SW480 (cell line): ENCODE results near the gene KCNMB4.

ENCODE experiments used
- DNase-seq: peaks from one replicate; pipeline ENCODE4 v3.0.0-alpha.2; 2016; ENCODE audit warnings: low spot score

Gene KCNMB4, protein sequence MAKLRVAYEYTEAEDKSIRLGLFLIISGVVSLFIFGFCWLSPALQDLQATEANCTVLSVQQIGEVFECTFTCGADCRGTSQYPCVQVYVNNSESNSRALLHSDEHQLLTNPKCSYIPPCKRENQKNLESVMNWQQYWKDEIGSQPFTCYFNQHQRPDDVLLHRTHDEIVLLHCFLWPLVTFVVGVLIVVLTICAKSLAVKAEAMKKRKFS

GRCh38 chr12:70365648-70366518 lies at the start of gene KCNMB4:
TSS of gene KCNMB4 (plus strand) at chr12:70366290. CDS start at chr12:70366735, 445 bp downstream.
- DNase-seq: peak; percentile 70

DNA sequence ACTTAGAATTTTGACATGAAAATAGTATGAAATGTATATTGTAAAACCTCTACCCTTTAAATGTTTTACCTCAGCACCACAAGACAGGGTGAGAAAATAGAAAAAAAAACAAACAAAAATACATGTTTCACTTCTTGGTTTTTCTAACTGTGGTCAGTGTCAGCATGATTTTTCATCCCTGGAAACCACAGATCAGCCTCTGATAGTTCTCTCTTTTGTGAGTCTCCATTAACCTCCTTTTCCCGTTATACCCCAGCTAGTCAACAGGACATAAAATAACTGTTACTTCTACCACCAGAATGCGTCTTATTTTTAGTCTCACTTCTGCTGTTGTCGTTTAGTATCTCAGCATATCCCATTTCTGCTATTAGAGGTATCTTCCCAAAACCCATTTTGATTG lies 48.3 kb upstream of the KCNMB4 start:
- no peak for DNase-seq

DNA sequence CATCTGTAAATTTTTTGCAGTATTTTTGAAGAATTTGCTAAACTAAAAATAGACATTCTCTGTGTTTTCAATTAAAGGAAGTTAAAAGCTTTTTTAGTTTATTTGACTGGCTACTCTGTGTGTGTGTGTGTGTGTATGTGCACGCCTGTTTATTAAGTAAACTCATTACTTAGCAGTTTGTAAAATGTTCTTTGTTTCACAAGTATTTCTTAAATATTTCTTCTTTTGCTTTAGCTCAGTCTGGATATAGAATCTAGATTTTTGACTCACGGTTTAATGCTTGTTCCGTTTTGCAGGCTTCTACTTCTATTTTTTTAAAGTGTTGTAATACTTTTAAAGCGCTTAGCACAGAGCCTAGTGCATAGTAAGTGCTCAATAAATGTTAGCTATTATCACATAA lies 46.5 kb upstream of the KCNMB4 start:
- no peak for DNase-seq

- DNase-seq: no peak
These were observed 44.9 kb upstream of the KCNMB4 start for GRCh38 chr12:70321191-70321590.

- DNase-seq: no peak
These were observed 38.5 kb upstream of the KCNMB4 start for GRCh38 chr12:70327541-70327940.

DNA sequence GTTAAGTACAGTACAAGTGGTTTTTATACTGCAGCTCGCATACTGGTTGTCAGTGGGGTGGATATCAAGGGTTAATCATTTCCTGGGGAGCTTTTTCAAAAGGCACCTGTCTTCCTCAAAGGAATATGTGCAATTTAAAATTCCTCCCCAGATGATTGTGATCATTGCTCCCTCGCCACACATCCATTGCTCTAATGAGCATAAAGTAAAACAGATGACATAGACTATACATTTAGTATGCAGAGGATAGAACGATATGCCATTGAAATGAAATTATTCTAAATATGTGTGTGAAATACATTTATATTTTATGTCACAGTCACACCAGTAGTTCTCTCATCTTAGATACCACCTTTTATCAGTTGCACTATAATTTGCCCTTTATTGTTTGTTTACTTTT lies 36.4 kb upstream of the KCNMB4 start:
- DNase-seq: no peak

DNA sequence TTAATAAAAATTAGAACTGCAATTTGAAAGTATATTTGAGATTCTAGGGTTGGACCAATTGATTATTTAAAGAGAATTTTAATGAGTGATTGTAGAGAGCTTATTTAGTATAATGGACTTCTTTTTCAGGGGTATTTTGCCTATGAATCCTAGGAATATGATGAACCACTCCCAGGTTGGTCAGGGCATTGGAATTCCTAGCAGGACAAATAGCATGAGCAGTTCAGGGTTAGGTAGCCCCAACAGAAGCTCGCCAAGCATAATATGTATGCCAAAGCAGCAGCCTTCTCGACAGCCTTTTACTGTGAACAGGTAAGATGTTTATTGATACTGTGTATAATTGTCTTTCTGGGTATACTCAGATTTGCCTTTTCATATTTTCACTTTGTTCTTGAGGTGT lies 35.9 kb upstream of the KCNMB4 start:
- DNase-seq: no peak

DNA sequence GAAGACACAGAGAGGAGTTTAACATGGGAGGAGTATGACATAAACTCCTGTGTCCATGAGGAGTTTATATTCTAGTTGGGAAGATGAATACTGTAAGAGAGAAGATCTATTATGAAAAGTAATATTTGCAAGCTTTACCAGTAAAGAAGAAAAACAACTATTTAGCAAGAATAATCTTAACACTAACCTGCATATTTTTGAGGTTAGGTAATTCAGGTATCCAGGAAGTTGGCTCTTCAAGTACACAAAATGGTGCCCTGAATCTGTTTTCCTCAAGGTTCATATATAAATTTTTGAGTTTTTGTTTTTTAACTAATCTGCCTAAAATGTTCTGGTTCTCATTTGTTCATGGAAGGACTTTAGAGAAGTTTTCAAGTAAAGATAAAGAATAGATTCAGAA lies 33.9 kb upstream of the KCNMB4 start:
- no peak for DNase-seq

- DNase-seq: no peak
These were observed 31.3 kb upstream of the KCNMB4 start for GRCh38 chr12:70334742-70335141.

DNA sequence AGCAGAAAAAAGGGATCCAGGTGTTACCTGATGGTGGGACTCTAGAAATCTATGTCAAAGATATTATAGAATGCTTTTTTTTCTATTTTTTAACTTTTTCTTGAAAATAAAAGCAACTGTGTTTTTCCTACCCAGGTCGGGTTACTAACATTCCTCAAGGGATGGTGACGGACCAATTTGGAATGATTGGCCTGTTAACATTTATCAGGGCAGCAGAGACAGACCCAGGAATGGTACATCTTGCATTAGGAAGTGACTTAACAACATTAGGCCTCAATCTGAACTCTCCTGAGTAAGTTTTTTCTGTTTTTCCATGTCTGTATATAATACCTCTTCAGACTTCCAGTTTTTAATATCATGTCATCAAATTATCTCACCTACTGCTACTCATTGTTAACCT lies 27.6 kb upstream of the KCNMB4 start:
- DNase-seq: no peak

DNA sequence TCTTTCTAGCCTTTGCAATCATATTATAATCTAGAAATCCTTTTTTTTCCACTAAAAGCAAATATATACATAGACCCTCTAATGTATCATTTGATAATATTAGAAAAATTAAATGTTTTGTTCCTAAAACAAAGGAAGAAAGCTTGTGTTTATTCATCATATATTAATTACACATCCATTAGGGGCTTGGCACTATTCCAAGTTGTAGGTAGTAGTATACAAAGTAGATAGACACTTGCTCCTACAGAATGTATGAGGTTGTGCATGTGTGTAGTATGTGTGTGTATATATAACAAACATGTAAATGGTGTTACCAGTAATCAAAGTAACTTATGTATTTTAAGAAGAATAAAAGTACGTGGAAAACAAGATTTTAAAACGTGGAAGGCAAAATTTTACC lies 15.0 kb upstream of the KCNMB4 start:
- no peak for DNase-seq

DNA sequence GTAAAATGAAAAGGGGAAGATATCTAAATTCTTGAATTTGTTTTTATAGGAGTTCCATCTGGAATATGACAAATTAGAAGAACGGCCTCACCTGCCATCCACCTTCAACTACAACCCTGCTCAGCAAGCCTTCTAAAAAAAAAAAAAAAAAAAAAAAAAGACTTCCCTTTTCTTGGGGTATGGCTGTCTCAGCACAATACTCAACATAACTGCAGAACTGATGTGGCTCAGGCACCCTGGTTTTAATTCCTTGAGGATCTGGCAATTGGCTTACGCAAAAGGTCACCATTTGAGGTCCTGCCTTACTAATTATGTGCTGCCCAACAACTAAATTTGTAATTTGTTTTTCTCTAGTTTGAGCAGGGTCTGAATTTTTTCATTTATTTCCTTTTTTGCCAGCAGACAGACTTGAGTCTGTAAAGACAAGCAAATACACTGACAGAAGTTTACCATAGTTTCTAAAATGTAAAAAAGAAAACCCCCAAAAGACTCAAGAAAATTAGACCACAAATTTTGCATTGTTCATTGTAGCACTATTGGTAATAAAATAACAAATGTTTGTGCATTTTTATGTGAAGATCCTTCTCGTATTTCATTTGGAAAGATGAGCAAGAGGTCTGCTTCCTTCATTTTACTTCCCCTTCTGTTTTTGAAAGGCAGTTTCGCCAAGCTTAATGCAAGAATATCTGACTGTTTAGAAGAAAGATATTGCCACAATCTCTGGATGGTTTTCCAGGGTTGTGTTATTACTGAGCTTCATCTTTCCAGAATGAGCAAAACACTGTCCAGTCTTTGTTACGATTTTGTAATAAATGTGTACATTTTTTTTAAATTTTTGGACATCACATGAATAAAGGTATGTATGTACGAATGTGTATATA lies 12.1 kb upstream of the KCNMB4 start:
- no peak for DNase-seq

- DNase-seq: no peak
These were observed 11.3 kb upstream of the KCNMB4 start for GRCh38 chr12:70354787-70355186.

DNA sequence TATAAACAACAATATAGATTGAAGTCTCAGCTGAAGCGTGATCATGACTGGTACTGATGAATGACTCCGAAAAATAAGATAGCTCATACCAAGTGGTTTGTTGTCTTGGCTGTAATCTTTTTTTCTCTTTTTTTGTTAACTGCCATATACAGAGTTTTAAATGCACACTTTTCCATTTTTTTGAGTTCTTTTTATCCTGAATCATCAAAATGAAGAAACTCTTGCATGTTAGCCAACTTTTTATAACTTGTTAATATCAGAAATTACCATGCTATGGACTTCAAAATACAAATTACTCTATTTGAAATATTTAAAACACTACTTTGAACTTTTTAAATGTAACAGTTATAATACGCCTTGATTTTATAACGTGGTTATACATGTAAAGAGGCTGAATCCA lies 10.1 kb upstream of the KCNMB4 start:
- no peak for DNase-seq

GRCh38 chr12:70359458-70360197 lies 6.5 kb upstream of the KCNMB4 start:
- DNase-seq: no peak

GRCh38 chr12:70360218-70360617 lies 5.9 kb upstream of the KCNMB4 start:
- DNase-seq: no peak

DNA sequence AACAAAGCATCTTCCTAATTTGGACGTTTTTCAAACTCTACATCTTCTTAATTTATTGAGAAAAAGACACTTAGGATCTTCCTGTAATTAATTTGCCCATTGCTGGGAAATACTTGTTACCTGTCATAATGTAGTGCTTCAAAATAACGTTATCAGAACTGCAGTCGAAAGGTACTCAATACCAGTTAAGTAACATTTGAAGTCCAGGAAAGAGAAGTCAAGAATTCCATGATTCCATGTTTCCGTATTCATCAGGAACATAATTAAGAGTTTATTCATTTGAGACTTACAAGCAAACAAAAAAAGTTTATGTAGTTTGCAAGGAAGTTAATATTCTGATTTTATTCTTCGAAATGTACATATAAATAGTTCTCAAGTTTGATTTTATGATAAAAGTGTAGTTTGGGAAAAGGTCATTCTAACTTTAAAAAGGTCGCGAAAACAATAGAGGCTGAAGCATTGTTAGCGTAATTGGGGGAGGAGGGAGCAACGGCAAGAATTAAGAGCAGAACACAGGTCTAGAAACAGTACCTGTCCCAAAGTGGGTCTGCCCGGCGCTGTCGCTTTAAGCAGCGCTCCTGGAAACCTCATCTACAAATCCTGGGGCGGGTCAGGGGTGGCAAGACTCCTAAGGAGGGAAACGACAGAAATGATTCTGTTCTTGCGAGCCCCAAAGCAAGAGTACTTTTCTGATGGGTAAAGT lies 1.2 kb upstream of the KCNMB4 start:
- peak; percentile 25 for DNase-seq

DNA sequence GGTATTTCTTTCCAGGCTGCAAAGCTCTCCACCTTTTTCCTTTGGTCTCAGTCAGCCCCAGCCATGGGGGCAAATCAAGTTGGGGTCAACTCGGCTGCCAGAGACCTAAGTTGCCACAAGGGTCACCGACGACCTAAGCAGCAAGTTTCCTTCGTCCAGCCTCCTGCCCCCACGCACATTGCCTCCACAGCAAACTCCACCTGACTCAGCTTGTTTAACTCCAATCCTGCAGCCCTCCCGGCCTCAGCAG lies 767 bp upstream of the KCNMB4 start:
- DNase-seq: no peak

- DNase-seq: peak; percentile 69
These were observed 629 bp downstream of the KCNMB4 start for GRCh38 chr12:70366581-70367257.

- peak; percentile 12 for DNase-seq
These were observed 1.4 kb downstream of the KCNMB4 start for GRCh38 chr12:70367258-70368141.
